HepG2 (cell line): ENCODE measurements around the gene TXNL4A. TPM values are rescaled to one million over a fixed set of nuclear protein-coding genes. Genes with fewer than 3 reads are reported as not detected.
A peak's percentile ranks its signal among the peaks of the same experiment; 100 is the strongest.

Experiments
- FOSL2 ChIP-seq: sonication (generic); formaldehyde crosslinking; IDR thresholded peaks from 2 replicates; pipeline ENCODE4 v1.4.0; 2020; ENCODE audit warnings: missing genetic modification reagents
- FOXC1 ChIP-seq: sonication (generic); formaldehyde crosslinking; IDR thresholded peaks from 2 replicates; pipeline ENCODE4 v1.8.0; 2022; ENCODE audit warnings: mild to moderate bottlenecking, missing genetic modification reagents, borderline replicate concordance
- GABPB1 ChIP-seq: IDR thresholded peaks from 2 replicates; pipeline ENCODE4 v1.6.1; 2016; ENCODE audit warnings: mild to moderate bottlenecking, missing genetic modification reagents, moderate library complexity, missing compliant biosample characterization
- GMEB1 ChIP-seq: sonication (generic); formaldehyde crosslinking; IDR thresholded peaks from 2 replicates; pipeline ENCODE4 v1.5.1; 2020; ENCODE audit warnings: missing genetic modification reagents, mild to moderate bottlenecking, borderline replicate concordance
- KMT2A ChIP-seq: sonication (generic); formaldehyde crosslinking; IDR thresholded peaks from 2 replicates; pipeline ENCODE4 v1.4.0; 2020; ENCODE audit warnings: missing genetic modification reagents
- PCBP2 ChIP-seq: fragments of 200-400 bp; formaldehyde crosslinking; optimal IDR thresholded peaks from 2 replicates; pipeline ENCODE3; 2018; ENCODE audit warnings: low read length, low read depth; ENCODE audit not compliant: poor library complexity, severe bottlenecking
- PLRG1 ChIP-seq: fragments of 450-650 bp; conservative IDR thresholded peaks from 2 replicates; pipeline ENCODE4 v1.6.1; 2016
- RFX5 ChIP-seq: IDR thresholded peaks from 2 replicates; pipeline ENCODE4 v1.6.1; 2011; ENCODE audit warnings: low read depth, low read length, improper control_type of control experiment
- SP1 ChIP-seq, 2 experiments: fragments of 450-650 bp in 1 of 2; sonication (generic) in 1 of 2; formaldehyde crosslinking in 1 of 2; IDR thresholded peaks; 2 replicates each; pipeline versions ENCODE4 v1.4.0 to v1.6.1; 2016 to 2020; ENCODE audit warnings: missing genetic modification reagents in 1 of 2
- TBP ChIP-seq: sonication (generic); formaldehyde crosslinking; IDR thresholded peaks from 2 replicates; pipeline ENCODE4 v1.5.0; 2020; ENCODE audit warnings: missing genetic modification reagents
- ZNF20 ChIP-seq: sonication (generic); formaldehyde crosslinking; IDR thresholded peaks from 2 replicates; pipeline ENCODE4 v1.4.0; 2020; ENCODE audit warnings: mild to moderate bottlenecking, moderate library complexity, missing genetic modification reagents
- ZNF230 ChIP-seq: sonication (generic); formaldehyde crosslinking; IDR thresholded peaks from 2 replicates; pipeline ENCODE4 v1.4.0; 2020; ENCODE audit warnings: mild to moderate bottlenecking, missing genetic modification reagents
- ZNF30 ChIP-seq: sonication (generic); formaldehyde crosslinking; IDR thresholded peaks from 2 replicates; pipeline ENCODE4 v1.5.0; 2020; ENCODE audit warnings: mild to moderate bottlenecking, missing genetic modification reagents
- ZNF431 ChIP-seq: sonication (generic); formaldehyde crosslinking; IDR thresholded peaks from 2 replicates; pipeline ENCODE4 v1.9.0; 2022; ENCODE audit warnings: missing genetic modification reagents, low read depth, mild to moderate bottlenecking, borderline replicate concordance
- ZNF580 ChIP-seq: IDR thresholded peaks from 2 replicates; pipeline ENCODE4 v1.6.1; 2016; ENCODE audit warnings: low read depth, borderline replicate concordance
- ZNF777 ChIP-seq: sonication (generic); formaldehyde crosslinking; IDR thresholded peaks from 2 replicates; pipeline ENCODE4 v1.4.0; 2020; ENCODE audit warnings: missing genetic modification reagents
- ZNF839 ChIP-seq: sonication (generic); formaldehyde crosslinking; IDR thresholded peaks from 2 replicates; pipeline ENCODE4 v1.4.0; 2020; ENCODE audit warnings: missing genetic modification reagents, mild to moderate bottlenecking, borderline replicate concordance
- polyA plus RNA-seq, 8 experiments: library from polyadenylated mRNA; depleted of rRNA in 3 of 8; stranded (reverse) in 7 of 8; unstranded in 1 of 8; fragments of >200 nt; fragmentation: Illumina TruSeq in 4 of 8; extraction: Trizol in 4 of 8; gene quantifications; 2 replicates each; pipeline versions ENCODE4 v1.2.1 to v1.2.3, GENCODE V29; 2011 to 2016; ENCODE audit warnings: low read depth in 4 of 8, missing spikeins in 1 of 8, mixed read lengths in 1 of 8; ENCODE audit not compliant: insufficient read depth in 1 of 8
- total RNA-seq, 5 experiments: library from RNA; depleted of rRNA; stranded (reverse); fragments of >200 nt; fragmentation: Illumina TruSeq; extraction: Trizol; gene quantifications; 2 replicates each; pipeline ENCODE4 v1.2.3, GENCODE V29; 2016; ENCODE audit warnings: low read depth in 1 of 5
- TF ChIP-seq, protein P1 (sequence below): sonication (generic); formaldehyde crosslinking; IDR thresholded peaks from 2 replicates; pipeline ENCODE4 v1.5.1; 2020; ENCODE audit warnings: mild to moderate bottlenecking, missing genetic modification reagents, moderate library complexity
- TF ChIP-seq, protein P2 (sequence below): IDR thresholded peaks from 2 replicates; pipeline ENCODE4 v1.6.1; 2012; ENCODE audit warnings: inconsistent platforms
- TF ChIP-seq, protein P3 (sequence below): sonication (generic); formaldehyde crosslinking; conservative IDR thresholded peaks from 2 replicates; pipeline ENCODE4 v1.4.0; 2020; ENCODE audit warnings: mild to moderate bottlenecking, missing genetic modification reagents, moderate library complexity

Gene TXNL4A
- total and polyA plus RNA-seq, 2 of the 13 experiments (the other 11 are each of a cell fraction or from before 2014, with no cell fraction given) = 172 to 202 TPM

- TF ChIP-seq GMEB1 (CRISPR knock-in tag) = peak; percentile 79
- TF ChIP-seq PLRG1 = no peak
- TF ChIP-seq, protein P1, sequence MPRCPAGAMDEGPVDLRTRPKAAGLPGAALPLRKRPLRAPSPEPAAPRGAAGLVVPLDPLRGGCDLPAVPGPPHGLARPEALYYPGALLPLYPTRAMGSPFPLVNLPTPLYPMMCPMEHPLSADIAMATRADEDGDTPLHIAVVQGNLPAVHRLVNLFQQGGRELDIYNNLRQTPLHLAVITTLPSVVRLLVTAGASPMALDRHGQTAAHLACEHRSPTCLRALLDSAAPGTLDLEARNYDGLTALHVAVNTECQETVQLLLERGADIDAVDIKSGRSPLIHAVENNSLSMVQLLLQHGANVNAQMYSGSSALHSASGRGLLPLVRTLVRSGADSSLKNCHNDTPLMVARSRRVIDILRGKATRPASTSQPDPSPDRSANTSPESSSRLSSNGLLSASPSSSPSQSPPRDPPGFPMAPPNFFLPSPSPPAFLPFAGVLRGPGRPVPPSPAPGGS (CRISPR knock-in tag) = no peak; the same call in 1 of the 2 replicates
- TF ChIP-seq, protein P2, sequence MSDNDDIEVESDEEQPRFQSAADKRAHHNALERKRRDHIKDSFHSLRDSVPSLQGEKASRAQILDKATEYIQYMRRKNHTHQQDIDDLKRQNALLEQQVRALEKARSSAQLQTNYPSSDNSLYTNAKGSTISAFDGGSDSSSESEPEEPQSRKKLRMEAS = peak; percentile 31; the same call in 1 of the 2 replicates
- peak; percentile 46; the same call in 1 of the 2 replicates for TF ChIP-seq ZNF839
- TF ChIP-seq RFX5 = peak; percentile 65
- no peak for TF ChIP-seq ZNF20
- TF ChIP-seq ZNF580 (CRISPR knock-in tag) = 0 out of 2 replicates have a peak, but pooled peaks have one; percentile 20
- TF ChIP-seq, protein P3, sequence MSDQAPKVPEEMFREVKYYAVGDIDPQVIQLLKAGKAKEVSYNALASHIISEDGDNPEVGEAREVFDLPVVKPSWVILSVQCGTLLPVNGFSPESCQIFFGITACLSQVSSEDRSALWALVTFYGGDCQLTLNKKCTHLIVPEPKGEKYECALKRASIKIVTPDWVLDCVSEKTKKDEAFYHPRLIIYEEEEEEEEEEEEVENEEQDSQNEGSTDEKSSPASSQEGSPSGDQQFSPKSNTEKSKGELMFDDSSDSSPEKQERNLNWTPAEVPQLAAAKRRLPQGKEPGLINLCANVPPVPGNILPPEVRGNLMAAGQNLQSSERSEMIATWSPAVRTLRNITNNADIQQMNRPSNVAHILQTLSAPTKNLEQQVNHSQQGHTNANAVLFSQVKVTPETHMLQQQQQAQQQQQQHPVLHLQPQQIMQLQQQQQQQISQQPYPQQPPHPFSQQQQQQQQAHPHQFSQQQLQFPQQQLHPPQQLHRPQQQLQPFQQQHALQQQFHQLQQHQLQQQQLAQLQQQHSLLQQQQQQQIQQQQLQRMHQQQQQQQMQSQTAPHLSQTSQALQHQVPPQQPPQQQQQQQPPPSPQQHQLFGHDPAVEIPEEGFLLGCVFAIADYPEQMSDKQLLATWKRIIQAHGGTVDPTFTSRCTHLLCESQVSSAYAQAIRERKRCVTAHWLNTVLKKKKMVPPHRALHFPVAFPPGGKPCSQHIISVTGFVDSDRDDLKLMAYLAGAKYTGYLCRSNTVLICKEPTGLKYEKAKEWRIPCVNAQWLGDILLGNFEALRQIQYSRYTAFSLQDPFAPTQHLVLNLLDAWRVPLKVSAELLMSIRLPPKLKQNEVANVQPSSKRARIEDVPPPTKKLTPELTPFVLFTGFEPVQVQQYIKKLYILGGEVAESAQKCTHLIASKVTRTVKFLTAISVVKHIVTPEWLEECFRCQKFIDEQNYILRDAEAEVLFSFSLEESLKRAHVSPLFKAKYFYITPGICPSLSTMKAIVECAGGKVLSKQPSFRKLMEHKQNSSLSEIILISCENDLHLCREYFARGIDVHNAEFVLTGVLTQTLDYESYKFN (CRISPR knock-in tag) = peak; percentile 25; the same call in 1 of the 2 replicates
- peak; percentile 26; the same call in 1 of the 2 replicates for TF ChIP-seq ZNF431 (CRISPR knock-in tag)
- TF ChIP-seq GABPB1 (CRISPR knock-in tag) = peak; percentile 55; the same call in 1 of the 2 replicates
- peak; percentile 91 for TF ChIP-seq ZNF777 (CRISPR knock-in tag)
- TF ChIP-seq ZNF230 (CRISPR knock-in tag) = no peak
- TF ChIP-seq FOSL2 (CRISPR knock-in tag) = peak; percentile 3; the same call in 1 of the 2 replicates
- no peak for TF ChIP-seq SP1 (IDR thresholded peaks at IDR 0.05)
- peak; percentile 87 for TF ChIP-seq SP1 (CRISPR knock-in tag; IDR thresholded peaks at IDR 0.05)
- 0 out of 2 replicates have a peak, but pooled peaks have one; percentile 4 for TF ChIP-seq FOXC1 (CRISPR knock-in tag)
- TF ChIP-seq PCBP2 = no peak
- peak; percentile 57; the same call in 1 of the 2 replicates for TF ChIP-seq KMT2A (CRISPR knock-in tag)
- TF ChIP-seq ZNF30 (CRISPR knock-in tag) = 0 out of 2 replicates have a peak, but pooled peaks have one; percentile 37
- TF ChIP-seq TBP = no peak
Measured at GRCh38 chr18:79951545-79952455, 36.6 kb downstream of the TXNL4A start, which contains the start of gene SLC66A2 (continued).
